Measurements from ENCODE around the gene TTC24. TPM values are rescaled to one million over a fixed set of nuclear protein-coding genes. Genes with fewer than 3 reads are reported as not detected.
"Not testable (repeated sequence)": the region's sequence is repeated elsewhere in the genome, so short reads cannot be mapped to it uniquely, and the experiment has no call there.

The TTC24 gene
- polyA plus RNA-seq, 12 donors, result 0.19 to 0.70 (median 0.29) TPM; not detected in 4

DNA sequence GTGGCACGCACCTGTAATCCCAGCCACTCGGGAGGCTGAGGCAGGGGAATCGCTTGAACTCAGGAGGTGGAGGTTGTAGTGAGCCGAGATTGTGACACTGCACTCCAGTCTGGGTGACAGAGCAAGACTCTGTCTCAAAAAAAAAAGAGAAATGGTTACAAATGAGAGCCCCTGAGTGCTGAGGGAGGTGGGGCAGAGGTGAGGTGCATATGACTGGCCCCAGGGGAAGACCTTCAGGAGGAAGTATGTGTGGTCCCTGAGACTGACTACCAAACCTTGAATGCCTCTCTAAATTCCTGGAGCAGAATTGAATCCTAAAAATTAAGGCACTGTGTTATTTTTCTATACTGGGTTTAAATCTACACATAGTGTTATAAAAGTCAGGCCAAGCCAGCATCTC, 27.8 kb downstream of the TTC24 start:
- DNase-seq, result not testable (repeated sequence)

- DNase-seq, result peak; percentile 52
Measured at GRCh38 chr1:156608036-156608674, 28.6 kb downstream of the TTC24 start.

- no peak for DNase-seq
Measured at GRCh38 chr1:156608981-156609380, 29.5 kb downstream of the TTC24 start.

DNA sequence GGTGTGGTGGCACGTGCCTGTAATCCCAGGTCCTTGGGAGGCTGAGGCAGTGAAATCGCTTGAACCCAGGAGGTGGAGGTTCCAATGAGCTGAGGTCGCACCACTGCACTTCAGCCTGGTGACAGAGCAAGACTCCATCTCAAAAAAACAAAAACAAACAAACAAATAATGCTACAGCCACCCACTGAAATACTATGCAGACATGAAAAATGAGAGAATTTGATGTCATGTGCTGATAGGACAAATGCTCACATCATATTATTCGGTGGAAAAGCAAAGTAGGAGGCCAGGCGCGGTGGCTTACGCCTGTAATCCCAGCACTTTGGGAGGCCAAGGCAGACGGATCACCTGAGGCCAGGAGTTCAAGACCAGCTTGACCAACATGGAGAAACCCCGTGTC, 30.5 kb downstream of the TTC24 start:
- not testable (repeated sequence) for DNase-seq

- no peak for DNase-seq
Measured at GRCh38 chr1:156612666-156613065, 33.1 kb downstream of the TTC24 start.

- DNase-seq, result no peak
Measured at GRCh38 chr1:156615946-156616345, 36.4 kb downstream of the TTC24 start.

GRCh38 chr1:156616463-156616862, 36.9 kb downstream of the TTC24 start:
- DNase-seq, result no peak

DNA sequence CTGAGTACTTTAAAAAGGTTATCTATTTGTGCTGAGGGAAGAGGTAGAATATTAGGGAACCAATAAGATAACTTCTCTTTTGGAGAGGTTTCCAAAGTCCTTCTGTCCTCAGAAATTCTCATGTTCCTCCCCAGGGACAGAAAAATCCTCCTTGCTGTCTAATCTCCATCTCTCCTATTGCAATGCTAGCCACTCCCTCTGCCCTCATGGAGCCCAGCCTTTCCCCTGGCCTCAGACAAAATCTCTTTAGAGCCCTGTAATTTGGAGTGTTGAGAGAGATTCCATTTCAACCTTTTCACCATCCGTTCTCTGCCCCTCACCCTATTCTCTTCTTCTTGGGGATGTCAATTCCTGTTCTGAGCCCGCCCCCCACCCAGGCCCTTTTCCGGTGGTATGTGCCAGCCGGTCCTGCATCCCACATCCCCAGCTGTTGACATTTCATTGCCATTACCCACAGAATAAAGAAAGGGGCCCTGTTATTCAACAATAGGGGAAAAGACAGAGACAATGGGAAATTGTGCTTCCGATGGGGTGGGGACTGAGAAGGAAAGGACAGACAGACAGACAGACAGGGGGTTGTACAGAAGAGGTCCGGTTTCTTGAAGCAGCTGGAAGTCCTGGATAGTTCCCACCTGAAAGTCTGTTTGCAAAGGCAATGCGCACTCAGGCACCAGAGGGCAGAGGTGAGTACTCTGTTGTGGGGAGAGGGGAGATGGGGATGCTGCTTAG, 39.5 kb downstream of the TTC24 start, which contains the start of gene HAPLN2:
TSS of gene HAPLN2 (plus strand) at position 563 of the 729 bp plus-strand sequence. CDS start 4,076 bp downstream, outside the sequence.
- DNase-seq, result no peak

DNA sequence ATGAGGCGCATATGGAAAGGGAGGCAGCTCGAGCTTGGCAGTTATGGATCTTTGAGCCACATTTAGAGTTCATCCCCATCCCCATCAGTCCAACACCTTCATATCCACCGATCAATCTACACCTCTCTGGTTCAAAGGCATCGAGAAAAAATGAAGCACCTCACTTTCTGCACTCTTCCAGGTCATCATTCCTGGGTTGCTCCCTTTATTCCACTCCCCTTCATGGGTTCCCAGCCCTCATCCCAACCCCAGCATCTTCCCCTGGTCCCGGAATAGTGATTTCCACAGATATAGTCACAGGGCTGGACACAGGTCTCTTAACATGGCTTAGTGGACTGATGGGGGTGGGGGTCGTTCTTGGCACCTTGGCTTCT, 40.0 kb downstream of the TTC24 start:
- DNase-seq, result no peak

- DNase-seq, result no peak
Measured at GRCh38 chr1:156622581-156623297, 43.2 kb downstream of the TTC24 start.

GRCh38 chr1:156623946-156624813, 44.7 kb downstream of the TTC24 start:
- no peak for DNase-seq

DNA sequence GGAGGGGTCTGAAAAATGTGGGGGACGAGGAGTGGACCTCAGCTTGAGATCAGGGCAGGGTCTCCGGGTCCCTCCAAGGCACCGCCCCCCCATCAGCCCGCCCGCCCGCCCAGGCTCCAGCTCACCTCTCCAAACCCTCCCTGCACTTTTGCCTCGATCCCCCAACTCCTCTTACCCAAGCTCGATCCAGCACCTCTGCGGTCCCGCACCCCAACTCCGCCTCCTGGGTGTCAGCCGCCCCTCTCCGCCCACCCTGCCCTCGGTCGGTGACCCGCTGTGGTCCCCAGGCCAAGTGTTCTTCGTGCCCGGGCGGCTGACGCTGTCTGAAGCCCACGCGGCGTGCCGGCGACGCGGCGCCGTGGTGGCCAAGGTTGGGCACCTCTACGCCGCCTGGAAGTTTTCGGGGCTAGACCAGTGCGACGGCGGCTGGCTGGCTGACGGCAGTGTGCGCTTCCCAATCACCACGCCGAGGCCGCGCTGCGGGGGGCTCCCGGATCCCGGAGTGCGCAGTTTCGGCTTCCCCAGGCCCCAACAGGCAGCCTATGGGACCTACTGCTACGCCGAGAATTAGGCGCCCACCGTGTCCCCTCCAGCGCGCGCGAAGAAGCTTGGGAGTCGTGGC, 45.4 kb downstream of the TTC24 start:
- no peak for DNase-seq

- peak; percentile 54 for DNase-seq
Measured at GRCh38 chr1:156625436-156626078, 46.0 kb downstream of the TTC24 start.

GRCh38 chr1:156626079-156626438, 46.5 kb downstream of the TTC24 start:
- DNase-seq, result no peak

- DNase-seq, result no peak
Measured at GRCh38 chr1:156627313-156627880, 47.9 kb downstream of the TTC24 start.

DNA sequence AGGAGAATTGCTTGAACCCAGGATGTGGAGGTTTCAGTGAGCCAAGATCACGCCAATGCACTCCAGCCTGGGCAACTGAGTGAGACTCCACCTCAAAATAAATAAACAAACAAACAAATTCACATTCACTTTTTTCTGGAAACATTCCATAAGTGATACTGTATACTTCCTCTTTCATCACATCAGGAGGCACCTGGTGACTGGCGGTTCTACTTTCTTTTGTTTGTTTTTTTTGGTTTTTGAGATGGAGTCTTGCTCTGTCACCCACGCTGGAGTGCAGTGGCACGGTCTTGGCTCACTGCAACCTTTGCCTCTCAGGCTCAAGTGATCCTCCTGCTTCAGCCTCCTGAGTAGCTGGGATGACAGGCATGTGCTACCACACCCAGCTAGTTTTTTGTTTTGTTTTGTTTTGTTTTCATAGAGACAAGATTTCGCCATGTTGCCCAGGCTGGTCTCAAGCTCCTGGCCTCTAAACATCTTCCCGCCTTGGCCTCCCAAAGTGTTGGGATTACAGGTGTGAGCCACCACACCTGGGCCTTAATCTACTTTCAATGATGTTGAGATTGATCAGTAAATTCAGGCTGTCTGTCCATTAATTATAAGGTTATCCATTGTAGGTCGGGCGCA, 50.4 kb downstream of the TTC24 start:
- no peak for DNase-seq

DNA sequence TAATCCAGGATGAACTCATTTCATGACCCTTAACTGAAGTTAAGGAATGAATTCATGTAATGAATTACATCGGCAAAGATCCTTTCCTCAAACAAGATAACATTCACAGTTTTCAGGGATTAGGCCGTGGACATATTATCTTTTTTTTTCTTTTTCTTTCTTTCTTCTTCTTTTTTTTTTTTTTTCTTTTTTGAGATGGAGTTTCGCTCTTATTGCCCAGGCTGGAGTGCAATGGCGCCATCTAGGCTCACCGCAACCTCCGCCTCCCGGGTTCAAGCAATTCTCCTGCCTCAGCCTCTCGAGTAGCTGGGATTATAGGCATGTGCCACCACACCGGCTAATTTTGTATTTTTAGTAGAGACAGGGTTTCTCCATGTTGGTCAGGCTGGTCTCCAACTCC, 51.6 kb downstream of the TTC24 start:
- DNase-seq, result not testable (repeated sequence)

DNA sequence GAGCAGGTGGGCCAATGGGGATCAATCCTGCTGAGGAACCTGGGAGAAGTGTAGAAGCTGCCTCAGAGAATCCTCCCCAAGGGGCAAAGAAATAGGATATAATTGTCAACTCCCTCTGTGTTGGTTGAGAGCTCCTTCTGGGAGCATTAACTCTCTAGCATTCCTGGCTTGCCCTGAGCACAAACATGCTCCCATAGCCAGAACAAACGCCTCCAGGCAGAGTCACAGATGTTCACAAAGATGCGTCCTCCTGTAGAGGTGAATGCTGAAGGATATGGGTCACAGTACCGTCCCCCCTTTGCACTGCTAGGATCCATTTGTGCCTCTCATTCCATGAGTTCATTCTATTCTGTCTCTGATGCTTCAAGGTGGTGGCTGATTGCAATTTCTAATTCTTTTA, 52.8 kb downstream of the TTC24 start:
- no peak for DNase-seq

Measured in muscle of arm (tissue), 12 donors.